ENCODE data around the gene SNX3.
"Not testable (repeated sequence)": the region's sequence is repeated elsewhere in the genome, so short reads cannot be mapped to it uniquely, and the experiment has no call there.

SNX3 gene

GRCh38 chr6:108260809-108261569, at the start of gene SNX3:
SNX3 (minus strand) TSS chr6:108261040; CDS start chr6:108260921, 119 bp downstream.
- Histone ChIP-seq H3K9me3 (ENCODE audit: low read length) (no peaks in the 10 kb centered on the region), H3K9ac (ENCODE audit: low read length) (peak within 1 kb of the TSS; percentile 90), H3K27me3 (ENCODE audit: control insufficient read depth in 1 of 2, insufficient read depth in 2 of 2, low read length in 2 of 2) (no peaks in the 10 kb centered on the region), H3K4me1 (ENCODE audit: insufficient read depth, low read length) (peaks cover 11% of the 10 kb centered on the region), H3K4me3 (ENCODE audit: low read depth in 1 of 2, low read length in 2 of 2) (peak within 1 kb of the TSS; percentile 94 to 95), H3K36me3 (ENCODE audit: insufficient read depth, low read length) (no peaks in the 10 kb centered on the region), H3K27ac (ENCODE audit: low read depth, low read length) (peak within 1 kb of the TSS; percentile 90)

- Histone ChIP-seq H3K4me1 (ENCODE audit: insufficient read depth, low read length) (no peaks in the 10 kb centered on the region), H3K4me3 (ENCODE audit: low read depth in 1 of 2, low read length in 2 of 2) (no peak overlapping the region), H3K27me3 (ENCODE audit: control insufficient read depth in 1 of 2, insufficient read depth in 2 of 2, low read length in 2 of 2) (no peaks in the 10 kb centered on the region), H3K27ac (ENCODE audit: low read depth, low read length) (no peak overlapping the region), H3K36me3 (ENCODE audit: insufficient read depth, low read length) (no peaks in the 10 kb centered on the region), H3K9ac (ENCODE audit: low read length) (no peak overlapping the region), H3K9me3 (ENCODE audit: low read length) (no peaks in the 10 kb centered on the region)
These were observed 49.0 kb upstream of the SNX3 start for GRCh38 chr6:108309844-108310243.

DNA sequence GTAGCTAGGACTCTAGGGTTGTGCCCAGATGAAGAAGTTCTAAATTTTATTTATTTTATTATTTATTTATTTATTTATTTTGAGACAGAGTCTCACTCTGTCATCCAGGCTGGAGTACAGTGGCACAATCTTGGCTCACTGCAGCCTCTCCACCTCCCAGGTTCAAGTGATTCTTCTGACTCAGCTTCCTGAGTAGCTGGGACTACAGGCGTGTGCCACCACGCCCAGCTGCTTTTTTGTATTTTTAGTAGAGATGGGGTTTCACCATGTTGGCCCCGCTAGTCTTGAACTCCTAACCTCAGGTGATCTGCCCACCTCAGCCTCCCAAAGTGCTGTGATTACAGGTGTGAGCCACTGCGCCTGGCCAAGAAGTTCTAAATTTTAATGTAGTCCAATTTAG, 47.8 kb upstream of the SNX3 start:
- not testable (repeated sequence) for H3K9ac ChIP-seq (ENCODE audit: low read length); H3K4me1 ChIP-seq (ENCODE audit: insufficient read depth, low read length); H3K9me3 ChIP-seq (ENCODE audit: low read length); H3K4me3 ChIP-seq (ENCODE audit: low read depth in 1 of 2, low read length in 2 of 2); H3K27me3 ChIP-seq (ENCODE audit: control insufficient read depth in 1 of 2, insufficient read depth in 2 of 2, low read length in 2 of 2); H3K27ac ChIP-seq (ENCODE audit: low read depth, low read length); H3K36me3 ChIP-seq (ENCODE audit: insufficient read depth, low read length)

- H3K27me3 ChIP-seq (ENCODE audit: control insufficient read depth in 1 of 2, insufficient read depth in 2 of 2, low read length in 2 of 2), result no peaks in the 10 kb centered on the region
- H3K36me3 ChIP-seq (ENCODE audit: insufficient read depth, low read length), result no peaks in the 10 kb centered on the region
- no peaks in the 10 kb centered on the region for H3K4me1 ChIP-seq (ENCODE audit: insufficient read depth, low read length)
- H3K9me3 ChIP-seq (ENCODE audit: low read length), result no peaks in the 10 kb centered on the region
- no peak overlapping the region for H3K4me3 ChIP-seq (ENCODE audit: low read depth in 1 of 2, low read length in 2 of 2)
- no peak overlapping the region for H3K27ac ChIP-seq (ENCODE audit: low read depth, low read length)
- no peak overlapping the region for H3K9ac ChIP-seq (ENCODE audit: low read length)
These were observed 43.8 kb upstream of the SNX3 start for GRCh38 chr6:108304646-108305045.

GRCh38 chr6:108302386-108302785, 41.5 kb upstream of the SNX3 start:
- H3K9me3 ChIP-seq (ENCODE audit: low read length), result no peaks in the 10 kb centered on the region
- H3K27me3 ChIP-seq (ENCODE audit: control insufficient read depth in 1 of 2, insufficient read depth in 2 of 2, low read length in 2 of 2), result no peaks in the 10 kb centered on the region
- no peaks in the 10 kb centered on the region for H3K36me3 ChIP-seq (ENCODE audit: insufficient read depth, low read length)
- H3K4me1 ChIP-seq (ENCODE audit: insufficient read depth, low read length), result no peaks in the 10 kb centered on the region
- no peak overlapping the region for H3K9ac ChIP-seq (ENCODE audit: low read length)
- no peak overlapping the region for H3K4me3 ChIP-seq (ENCODE audit: low read depth in 1 of 2, low read length in 2 of 2)
- H3K27ac ChIP-seq (ENCODE audit: low read depth, low read length), result no peak overlapping the region

DNA sequence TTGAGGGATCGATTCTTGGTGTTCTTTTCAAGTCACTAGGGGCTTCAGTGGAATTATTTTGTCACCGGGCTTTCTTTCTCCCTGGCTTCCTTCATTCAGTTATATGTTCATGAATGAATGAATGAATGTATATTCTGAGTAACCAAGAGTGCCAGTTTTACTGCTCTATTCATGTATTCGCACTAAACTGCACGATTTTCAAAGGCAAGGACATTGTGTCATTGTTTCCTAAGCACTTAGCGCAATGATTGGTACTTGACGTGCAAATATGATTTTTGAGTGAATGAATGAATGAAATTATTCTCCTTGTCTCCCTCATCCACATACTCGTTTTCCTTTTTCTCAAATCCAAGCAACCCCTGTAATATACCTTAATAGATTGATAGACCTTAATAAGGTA, 34.8 kb upstream of the SNX3 start:
- H3K4me3 ChIP-seq (ENCODE audit: low read depth in 1 of 2, low read length in 2 of 2), result peak overlapping the region; percentile 84 to 97

DNA sequence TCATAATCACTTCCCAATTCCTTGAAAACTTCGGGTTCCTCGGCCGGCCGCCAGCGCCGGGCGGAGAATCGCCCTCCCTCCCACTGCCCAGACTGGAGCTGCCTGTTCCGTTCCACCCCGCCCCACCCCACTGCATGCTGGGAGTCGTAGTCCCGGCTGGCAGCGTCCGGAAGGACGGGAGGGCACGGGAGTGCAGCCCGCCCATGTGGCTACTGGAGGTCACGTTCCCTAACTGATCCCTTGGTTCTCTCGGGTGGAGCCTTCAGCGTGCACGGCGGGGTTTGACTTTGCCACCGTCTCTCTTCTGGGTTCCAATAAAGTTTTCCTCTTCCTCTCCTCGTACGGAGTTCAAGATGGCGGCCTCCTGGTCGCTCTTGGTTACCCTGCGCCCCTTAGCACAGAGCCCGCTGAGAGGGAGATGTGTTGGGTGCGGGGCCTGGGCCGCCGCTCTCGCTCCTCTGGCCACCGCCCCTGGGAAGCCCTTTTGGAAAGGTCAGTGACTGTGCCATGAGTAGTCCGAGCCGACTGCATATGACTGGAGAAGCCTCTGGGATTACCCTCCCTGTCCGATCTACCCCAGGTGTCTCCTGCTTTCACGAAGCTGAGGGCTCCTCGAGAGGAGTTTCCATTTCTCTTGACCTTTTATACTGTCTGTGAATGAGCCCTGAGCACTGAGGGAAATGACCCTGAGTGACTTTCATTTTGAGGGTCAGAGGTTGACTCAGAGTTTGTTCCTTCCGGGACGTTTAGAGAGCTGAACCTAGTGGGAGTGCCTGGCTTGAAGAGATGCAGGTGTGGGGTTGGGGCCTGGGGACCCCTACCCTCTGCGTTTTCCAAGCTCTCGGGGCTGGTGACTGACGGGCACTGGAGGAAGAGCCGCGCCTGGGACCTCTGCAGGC, 34.1 kb upstream of the SNX3 start, which contains the start of gene AFG1L:
Gene AFG1L (plus strand): TSS at position 328 of the 899 bp plus-strand sequence. CDS start 26 bp downstream, at position 354.
- Histone ChIP-seq H3K4me3 (ENCODE audit: low read depth in 1 of 2, low read length in 2 of 2) (peak within 1 kb of the TSS; percentile 84 to 97), H3K9me3 (ENCODE audit: low read length) (no peaks in the 10 kb centered on the region), H3K27ac (ENCODE audit: low read depth, low read length) (peak within 1 kb of the TSS; percentile 91), H3K36me3 (ENCODE audit: insufficient read depth, low read length) (no peaks in the 10 kb centered on the region), H3K4me1 (ENCODE audit: insufficient read depth, low read length) (peaks cover 7% of the 10 kb centered on the region), H3K27me3 (ENCODE audit: control insufficient read depth in 1 of 2, insufficient read depth in 2 of 2, low read length in 2 of 2) (no peaks in the 10 kb centered on the region), H3K9ac (ENCODE audit: low read length) (peak within 1 kb of the TSS; percentile 57)

More for the DNA sequence above, 34.8 kb upstream of the SNX3 start:
- Histone ChIP-seq H3K27me3 (ENCODE audit: control insufficient read depth in 1 of 2, insufficient read depth in 2 of 2, low read length in 2 of 2) (no peaks in the 10 kb centered on the region), H3K27ac (ENCODE audit: low read depth, low read length) (peak overlapping the region; percentile 91), H3K36me3 (ENCODE audit: insufficient read depth, low read length) (no peaks in the 10 kb centered on the region), H3K9ac (ENCODE audit: low read length) (no peak overlapping the region), H3K4me1 (ENCODE audit: insufficient read depth, low read length) (peaks cover 7% of the 10 kb centered on the region), H3K9me3 (ENCODE audit: low read length) (no peaks in the 10 kb centered on the region)

DNA sequence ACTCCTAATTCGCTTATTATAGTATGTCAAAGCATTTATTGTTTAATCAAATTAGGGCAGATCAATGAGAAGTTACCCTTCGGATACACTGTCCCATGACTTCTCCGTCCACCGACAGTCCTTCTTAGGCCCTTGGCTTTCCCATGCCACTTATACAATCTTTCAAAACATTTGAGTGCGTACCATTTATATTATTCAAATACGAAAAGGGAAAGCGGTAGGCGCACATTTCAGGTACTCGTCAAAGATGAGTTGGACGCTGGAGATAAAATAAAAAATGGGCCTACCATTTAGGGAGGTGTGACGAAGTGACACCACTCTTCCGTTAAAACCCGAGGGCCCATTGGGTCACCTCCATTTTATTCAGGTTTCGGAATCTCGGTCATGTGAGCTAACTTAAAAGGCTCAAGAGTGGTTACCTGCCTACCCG, 33.5 kb upstream of the SNX3 start:
- Histone ChIP-seq H3K27me3 (ENCODE audit: control insufficient read depth in 1 of 2, insufficient read depth in 2 of 2, low read length in 2 of 2) (no peaks in the 10 kb centered on the region), H3K9ac (ENCODE audit: low read length) (peak overlapping the region; percentile 57), H3K9me3 (ENCODE audit: low read length) (no peaks in the 10 kb centered on the region), H3K4me1 (ENCODE audit: insufficient read depth, low read length) (peaks cover 7% of the 10 kb centered on the region), H3K27ac (ENCODE audit: low read depth, low read length) (peak overlapping the region; percentile 91), H3K4me3 (ENCODE audit: low read depth in 1 of 2, low read length in 2 of 2) (peak overlapping the region; percentile 84 to 97), H3K36me3 (ENCODE audit: insufficient read depth, low read length) (no peaks in the 10 kb centered on the region)

DNA sequence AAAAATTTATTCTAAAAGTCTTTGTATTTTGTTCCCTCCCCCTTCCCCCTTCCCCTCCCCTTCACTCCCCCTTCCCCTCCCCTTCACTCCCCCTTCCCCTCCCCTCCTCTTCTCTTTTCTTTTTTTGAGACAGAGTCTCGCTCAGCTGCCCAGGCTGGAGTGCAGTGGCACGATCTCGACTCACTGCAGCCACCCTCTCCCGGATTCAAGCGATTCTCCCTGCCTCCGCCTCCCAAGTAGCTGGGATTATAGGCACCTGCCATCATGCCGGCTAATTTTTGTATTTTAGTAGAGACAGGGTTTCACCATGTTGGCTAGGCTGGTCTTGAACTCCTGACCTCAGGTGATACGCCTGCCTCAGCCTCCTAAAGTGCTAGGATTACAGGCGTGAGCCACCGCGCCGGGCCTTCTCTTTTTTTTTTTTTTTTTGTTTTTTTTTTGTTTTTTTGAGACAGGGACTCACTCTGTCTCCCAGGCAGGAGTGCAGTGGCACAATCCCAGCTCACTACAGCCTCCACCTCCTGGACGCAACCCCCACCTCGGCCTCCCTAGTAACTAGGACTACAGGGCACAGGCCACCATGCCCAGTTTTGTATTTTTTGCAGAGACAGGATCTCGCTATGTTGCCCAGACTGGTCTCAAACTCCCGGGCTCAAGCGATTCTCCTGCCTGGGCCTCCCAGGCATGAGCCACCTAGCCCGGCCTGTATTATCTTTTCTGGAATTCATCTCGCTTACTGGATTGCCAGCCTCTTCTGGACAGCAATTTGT, 32.9 kb upstream of the SNX3 start:
- no peaks in the 10 kb centered on the region for H3K9me3 ChIP-seq (ENCODE audit: low read length)
- no peaks in the 10 kb centered on the region for H3K36me3 ChIP-seq (ENCODE audit: insufficient read depth, low read length)
- peaks cover 7% of the 10 kb centered on the region for H3K4me1 ChIP-seq (ENCODE audit: insufficient read depth, low read length)
- peak overlapping the region; percentile 57 for H3K9ac ChIP-seq (ENCODE audit: low read length)
- peak overlapping the region; percentile 91 for H3K27ac ChIP-seq (ENCODE audit: low read depth, low read length)
- peak overlapping the region in 1 of 2 donors; percentile 84 for H3K4me3 ChIP-seq (ENCODE audit: low read depth in 1 of 2, low read length in 2 of 2)
- no peaks in the 10 kb centered on the region for H3K27me3 ChIP-seq (ENCODE audit: control insufficient read depth in 1 of 2, insufficient read depth in 2 of 2, low read length in 2 of 2)

- H3K9me3 ChIP-seq (ENCODE audit: low read length); H3K27me3 ChIP-seq (ENCODE audit: control insufficient read depth in 1 of 2, insufficient read depth in 2 of 2, low read length in 2 of 2); H3K4me1 ChIP-seq (ENCODE audit: insufficient read depth, low read length); H3K27ac ChIP-seq (ENCODE audit: low read depth, low read length); H3K9ac ChIP-seq (ENCODE audit: low read length); H3K36me3 ChIP-seq (ENCODE audit: insufficient read depth, low read length); H3K4me3 ChIP-seq (ENCODE audit: low read depth in 1 of 2, low read length in 2 of 2): not testable (repeated sequence)
These were observed 31.7 kb upstream of the SNX3 start for GRCh38 chr6:108292561-108292960.

DNA sequence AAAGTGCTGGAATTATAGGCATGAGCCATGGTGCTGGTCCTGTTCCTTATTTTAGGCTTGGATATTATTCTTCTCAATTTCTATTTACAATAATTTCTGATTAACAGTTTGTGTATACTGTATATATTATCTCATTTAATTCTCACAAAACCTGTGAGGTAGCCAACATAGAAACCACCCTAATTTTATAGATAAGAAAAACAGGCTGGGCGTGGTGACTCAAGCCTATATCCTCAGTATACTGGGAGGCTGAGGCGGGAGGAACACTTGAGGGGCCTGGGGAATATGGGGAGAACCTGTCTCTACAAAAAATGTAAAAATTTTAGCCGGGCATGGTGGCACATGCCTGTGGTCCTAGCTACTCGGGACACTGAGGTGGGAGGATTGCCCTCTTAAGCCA, 30.3 kb upstream of the SNX3 start:
- Histone ChIP-seq H3K4me3 (ENCODE audit: low read depth in 1 of 2, low read length in 2 of 2) (no peak overlapping the region), H3K4me1 (ENCODE audit: insufficient read depth, low read length) (peaks cover 7% of the 10 kb centered on the region), H3K36me3 (ENCODE audit: insufficient read depth, low read length) (no peaks in the 10 kb centered on the region), H3K27ac (ENCODE audit: low read depth, low read length) (no peak overlapping the region), H3K9ac (ENCODE audit: low read length) (no peak overlapping the region), H3K27me3 (ENCODE audit: control insufficient read depth in 1 of 2, insufficient read depth in 2 of 2, low read length in 2 of 2) (no peaks in the 10 kb centered on the region), H3K9me3 (ENCODE audit: low read length) (no peaks in the 10 kb centered on the region)
